ENCODE data around the gene CTIF. TPM values are rescaled to one million over a fixed set of nuclear protein-coding genes. Genes with fewer than 3 reads are reported as not detected.

Gene CTIF
- total and polyA plus RNA-seq, 12 donors: 20.5 to 159 (median 57.0) TPM

- no peak overlapping the region for H3K27ac ChIP-seq
- TF ChIP-seq, protein P1, sequence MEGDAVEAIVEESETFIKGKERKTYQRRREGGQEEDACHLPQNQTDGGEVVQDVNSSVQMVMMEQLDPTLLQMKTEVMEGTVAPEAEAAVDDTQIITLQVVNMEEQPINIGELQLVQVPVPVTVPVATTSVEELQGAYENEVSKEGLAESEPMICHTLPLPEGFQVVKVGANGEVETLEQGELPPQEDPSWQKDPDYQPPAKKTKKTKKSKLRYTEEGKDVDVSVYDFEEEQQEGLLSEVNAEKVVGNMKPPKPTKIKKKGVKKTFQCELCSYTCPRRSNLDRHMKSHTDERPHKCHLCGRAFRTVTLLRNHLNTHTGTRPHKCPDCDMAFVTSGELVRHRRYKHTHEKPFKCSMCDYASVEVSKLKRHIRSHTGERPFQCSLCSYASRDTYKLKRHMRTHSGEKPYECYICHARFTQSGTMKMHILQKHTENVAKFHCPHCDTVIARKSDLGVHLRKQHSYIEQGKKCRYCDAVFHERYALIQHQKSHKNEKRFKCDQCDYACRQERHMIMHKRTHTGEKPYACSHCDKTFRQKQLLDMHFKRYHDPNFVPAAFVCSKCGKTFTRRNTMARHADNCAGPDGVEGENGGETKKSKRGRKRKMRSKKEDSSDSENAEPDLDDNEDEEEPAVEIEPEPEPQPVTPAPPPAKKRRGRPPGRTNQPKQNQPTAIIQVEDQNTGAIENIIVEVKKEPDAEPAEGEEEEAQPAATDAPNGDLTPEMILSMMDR (IDR thresholded peaks at IDR 0.05): no peak
- TF ChIP-seq POLR2A (IDR thresholded peaks at IDR 0.05): no peak
- H3K36me3 ChIP-seq (replicated peaks in 1 of 2): no peaks in the 10 kb centered on the region
- no peak overlapping the region for H3K4me3 ChIP-seq
- intact Hi-C loops (cut with DNase I): no loop called here
- H3K27me3 ChIP-seq: no peaks in the 10 kb centered on the region
- no peak for DNase-seq
- WGBS, 4 donors: 62 to 88% (median 83%) methylated on average over 9 to 15 of the region's 15 CpGs
- no peaks in the 10 kb centered on the region for H3K9me3 ChIP-seq (replicated peaks in 1 of 3)
- H3K4me1 ChIP-seq (replicated peaks in 1 of 2): peaks cover 0 to 7% of the 10 kb centered on the region in 2 donors
Observed at GRCh38 chr18:48879008-48879431, 340.2 kb downstream of the CTIF start.

- Histone ChIP-seq H3K36me3 (replicated peaks in 1 of 2) (no peaks in the 10 kb centered on the region), H3K4me3 (no peak overlapping the region), H3K9me3 (replicated peaks in 1 of 3) (no peaks in the 10 kb centered on the region), H3K4me1 (replicated peaks in 1 of 2) (peaks cover 0 to 7% of the 10 kb centered on the region in 2 donors), H3K27me3 (no peaks in the 10 kb centered on the region), H3K27ac (no peak overlapping the region)
- intact Hi-C loops (cut with DNase I): no loop called here
- no peak for DNase-seq
- 96 to 100% (median 100%) methylated on average over 1 of the region's 1 CpG for WGBS, 4 donors
- TF ChIP-seq, protein P1 (IDR thresholded peaks at IDR 0.05): no peak
- TF ChIP-seq POLR2A (IDR thresholded peaks at IDR 0.05): no peak
Observed at GRCh38 chr18:48880931-48881330, 342.1 kb downstream of the CTIF start.

DNA sequence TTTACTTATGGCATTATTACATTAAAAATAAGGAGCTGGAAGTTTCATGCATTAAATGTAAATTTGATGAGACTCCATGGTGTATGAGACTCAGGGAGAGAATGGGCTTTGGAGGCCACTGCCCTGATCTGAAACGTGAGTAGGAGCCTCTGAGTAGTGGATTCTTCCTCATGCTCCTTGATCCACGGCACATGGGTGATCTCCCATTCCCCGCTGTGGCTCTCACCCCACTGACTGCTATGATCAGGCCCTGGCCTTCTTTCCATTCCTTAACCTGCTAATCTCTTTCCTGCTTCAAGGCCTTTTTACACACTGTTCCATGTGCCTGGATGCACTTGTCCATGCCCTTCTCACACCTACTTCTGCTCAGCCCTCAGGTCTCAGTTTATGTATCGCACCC is 343.5 kb downstream of the CTIF start:
- Histone ChIP-seq H3K36me3 (replicated peaks in 1 of 2) (no peaks in the 10 kb centered on the region), H3K4me3 (no peak overlapping the region), H3K9me3 (replicated peaks in 1 of 3) (no peaks in the 10 kb centered on the region), H3K27me3 (no peaks in the 10 kb centered on the region), H3K4me1 (replicated peaks in 1 of 2) (peaks cover 0 to 7% of the 10 kb centered on the region in 2 donors), H3K27ac (no peak overlapping the region)
- no peak for TF ChIP-seq POLR2A (IDR thresholded peaks at IDR 0.05)
- TF ChIP-seq, protein P1 (IDR thresholded peaks at IDR 0.05): no peak
- WGBS, 4 donors: 89 to 98% (median 94%) methylated on average over 4 of the region's 4 CpGs
- intact Hi-C loops (cut with DNase I): no loop called here
- DNase-seq: no peak

GRCh38 chr18:48884306-48884705 is 345.5 kb downstream of the CTIF start:
- DNase-seq: peak in 2 of 7 donors; percentile 2 to 20
- H3K27ac ChIP-seq: no peak overlapping the region
- no peak overlapping the region for H3K4me3 ChIP-seq
- H3K36me3 ChIP-seq (replicated peaks in 1 of 2): no peaks in the 10 kb centered on the region
- no peaks in the 10 kb centered on the region for H3K27me3 ChIP-seq
- intact Hi-C loops (cut with DNase I): no loop called here
- TF ChIP-seq, protein P1 (IDR thresholded peaks at IDR 0.05): no peak
- no peak for TF ChIP-seq POLR2A (IDR thresholded peaks at IDR 0.05)
- WGBS, 4 donors: 87 to 94% (median 93%) methylated on average over 4 of the region's 4 CpGs
- H3K4me1 ChIP-seq (replicated peaks in 1 of 2): peaks cover 4 to 5% of the 10 kb centered on the region in 2 donors
- no peaks in the 10 kb centered on the region for H3K9me3 ChIP-seq (replicated peaks in 1 of 3)
